K562 (cell line): Measurements from ENCODE around the gene DOLPP1. TPM values are rescaled to one million over a fixed set of nuclear protein-coding genes. Genes with fewer than 3 reads are reported as not detected.
A peak's percentile ranks its signal among the peaks of the same experiment; 100 is the strongest.
"Not testable (repeated sequence)": the region's sequence is repeated elsewhere in the genome, so short reads cannot be mapped to it uniquely, and the experiment has no call there.

Source experiments
- ATAC-seq: fragments of 200-7000 bp; cut with Tn5 transposase; 3 replicates; pipeline ENCODE4 v1.9.1; 2020; ENCODE audit warnings: moderate library complexity
- BruUV-seq: library from RNA; stranded (reverse); fragments of 400-500 nt; replicated peaks from 2 replicates; lab custom pipeline; 2021; lab: Mats Ljungman, UMichigan
- CTCF ChIA-PET: fragments of 300-600 bp; formaldehyde crosslinking; extraction: SDS; loops from one replicate; lab custom pipeline; 2021; ENCODE audit warnings: low intra/inter-chr PET ratio; lab: Yijun Ruan, JAX
- POLR2A ChIA-PET: fragments of 300-600, 350-650 bp; sonication (Branson Sonifier 250); formaldehyde crosslinking; extraction: SDS; loops from one replicate; lab custom pipeline; 2021; ENCODE audit warnings: antibody characterized with exemption, inconsistent platforms; lab: Yijun Ruan, JAX
- DNase-seq, 4 experiments: peaks; one replicate each; pipeline versions ENCODE4 v3.0.0 to v3.0.0-alpha.2; 2011 to 2018; ENCODE audit warnings: low spot score in 3 of 4, mixed read lengths in 3 of 4; ENCODE audit errors: extremely low read depth in 1 of 4
- FAIRE-seq: peaks from 2 replicates; lab custom pipeline; 2011; peaks lifted over from hg19 to GRCh38; lab: Jason Lieb, UNC
- H2AFZ ChIP-seq: 2 replicates; pipeline ENCODE4 v1.6.0; 2011; ENCODE audit warnings: low read depth, low read length, control low read depth, inconsistent platforms
- H3K27ac ChIP-seq: fragments of 200-600 bp; 3 replicates; pipeline ENCODE4 v1.8.0; 2011; ENCODE audit warnings: low read depth, mild to moderate bottlenecking, control low read depth, inconsistent platforms, low read length, moderate library complexity, mixed read lengths; ENCODE audit errors: extremely low read depth
- H3K27me3 ChIP-seq, 2 experiments: fragments of 300-600 bp in 1 of 2; 2 replicates in 1 of 2; 3 replicates in 1 of 2; pipeline versions ENCODE4 v1.6.0 to v1.8.0; 2011; ENCODE audit warnings: inconsistent platforms in 2 of 2, low read length in 2 of 2, mild to moderate bottlenecking in 1 of 2, mixed read lengths in 1 of 2, moderate library complexity in 1 of 2; ENCODE audit not compliant: control insufficient read depth in 2 of 2, insufficient read depth in 2 of 2
- H3K36me3 ChIP-seq: fragments of 300-600 bp; 3 replicates; pipeline ENCODE4 v1.8.0; 2011; ENCODE audit warnings: mild to moderate bottlenecking, low read length, inconsistent platforms; ENCODE audit not compliant: control insufficient read depth, insufficient read depth
- H3K4me1 ChIP-seq, 2 experiments: fragments of 200-600 bp in 1 of 2; replicated peaks in 1 of 2; 2 replicates in 1 of 2; 3 replicates in 1 of 2; pipeline versions ENCODE4 v1.5.1 to v1.8.0; 2011; ENCODE audit warnings: inconsistent platforms in 2 of 2, low read length in 2 of 2, mild to moderate bottlenecking in 1 of 2, mixed read lengths in 1 of 2, moderate library complexity in 1 of 2; ENCODE audit not compliant: control insufficient read depth in 2 of 2, insufficient read depth in 2 of 2
- H3K4me2 ChIP-seq: 2 replicates; pipeline ENCODE4 v1.6.1; 2011; ENCODE audit warnings: low read length, control low read depth, inconsistent platforms, mixed read lengths; ENCODE audit not compliant: insufficient read depth
- H3K4me3 ChIP-seq: fragments of 200-600 bp; sonication (generic), shearing (Covaris generic); 2 replicates; pipeline ENCODE4 v1.5.1; 2016; ENCODE audit warnings: control low read depth, inconsistent platforms
- H3K79me2 ChIP-seq: fragments of 200-600 bp; 3 replicates; pipeline ENCODE4 v1.8.0; 2011; ENCODE audit warnings: low read length, inconsistent platforms; ENCODE audit not compliant: control insufficient read depth, insufficient read depth
- H3K9ac ChIP-seq, 2 experiments: 2 replicates each; pipeline versions ENCODE4 v1.6.0 to v1.6.1; 2011; ENCODE audit warnings: low read depth in 2 of 2, low read length in 2 of 2, control low read depth in 1 of 2, inconsistent platforms in 1 of 2, mild to moderate bottlenecking in 1 of 2, mixed read lengths in 1 of 2; ENCODE audit not compliant: insufficient read depth in 1 of 2
- H3K9me1 ChIP-seq: one replicate; pipeline ENCODE4 v1.6.0; 2011; ENCODE audit warnings: inconsistent platforms, mild to moderate bottlenecking, low read length, moderate library complexity; ENCODE audit not compliant: control insufficient read depth, insufficient read depth
- H3K9me3 ChIP-seq: replicated peaks from 2 replicates; pipeline ENCODE4 v1.5.1; 2011; ENCODE audit warnings: low read depth, low read length, inconsistent platforms; ENCODE audit not compliant: control insufficient read depth, insufficient read depth
- H4K20me1 ChIP-seq: replicated peaks from 2 replicates; pipeline ENCODE4 v1.6.1; 2011; ENCODE audit warnings: low read length, inconsistent platforms, mixed read lengths; ENCODE audit not compliant: control insufficient read depth, insufficient read depth
- ZNF121 ChIP-seq: sonication (generic); formaldehyde crosslinking; conservative IDR thresholded peaks from 2 replicates; pipeline ENCODE4 v1.8.0; 2022; ENCODE audit warnings: missing genetic modification reagents
- ZSCAN32 ChIP-seq: fragments of 450-650 bp; formaldehyde crosslinking; IDR thresholded peaks from 2 replicates; pipeline ENCODE4 v1.4.0; 2020; ENCODE audit warnings: mild to moderate bottlenecking, moderate library complexity
- WGBS: fragments of 100-300 bp; shearing (Covaris generic); methylation state at CpG from one replicate; pipeline ENCODE4 v1.1.6; 2016; ENCODE audit warnings: low coverage, mixed read lengths; ENCODE audit not compliant: insufficient coverage; ENCODE audit errors: missing lambda C conversion rate; 5-methylcytosine and 5-hydroxymethylcytosine counted together
- in situ Hi-C: fragments of 300-500 bp; cut with MboI; formaldehyde crosslinking; loops from 4 replicates; pipeline ENCODE4 v1.15.0; 2018; ENCODE audit warnings: inconsistent platforms, mixed read lengths
- intact Hi-C: fragments of 100-400 bp; cut with micrococcal nuclease; formaldehyde crosslinking; loops from 2 replicates; pipeline ENCODE4 v1.14.2; 2022
- polyA plus RNA-seq, 8 experiments: library from polyadenylated mRNA; depleted of rRNA in 4 of 8; stranded (reverse) in 5 of 8; unstranded in 3 of 8; fragments of >200 nt; fragmentation: Nextera tagmentation in 2 of 8; fragmentation: Illumina TruSeq in 1 of 8; extraction: Ambion mirVana in 2 of 8; extraction: Trizol in 1 of 8; gene quantifications; 2 replicates each; pipeline versions ENCODE4 v1.2.1 to v1.2.3, GENCODE V29; 2011 to 2014; ENCODE audit warnings: inconsistent platforms in 1 of 8, missing spikeins in 1 of 8
- total RNA-seq, 7 experiments: library from RNA; depleted of rRNA in 6 of 7; stranded (reverse); fragments of >200 nt in 6 of 7; fragmentation: Illumina TruSeq in 2 of 7; extraction: Trizol in 2 of 7; gene quantifications; 2 replicates each; pipeline versions ENCODE4 v1.2.1 to v1.2.3, GENCODE V29; 2011 to 2021; ENCODE audit warnings: low replicate concordance in 1 of 7

The DOLPP1 gene
- total and polyA plus RNA-seq, 9 of the 15 experiments (the other 6 are each of a cell fraction or from before 2014, with no cell fraction given) = 3.0 to 39.8 (median 30.5) TPM

DNA sequence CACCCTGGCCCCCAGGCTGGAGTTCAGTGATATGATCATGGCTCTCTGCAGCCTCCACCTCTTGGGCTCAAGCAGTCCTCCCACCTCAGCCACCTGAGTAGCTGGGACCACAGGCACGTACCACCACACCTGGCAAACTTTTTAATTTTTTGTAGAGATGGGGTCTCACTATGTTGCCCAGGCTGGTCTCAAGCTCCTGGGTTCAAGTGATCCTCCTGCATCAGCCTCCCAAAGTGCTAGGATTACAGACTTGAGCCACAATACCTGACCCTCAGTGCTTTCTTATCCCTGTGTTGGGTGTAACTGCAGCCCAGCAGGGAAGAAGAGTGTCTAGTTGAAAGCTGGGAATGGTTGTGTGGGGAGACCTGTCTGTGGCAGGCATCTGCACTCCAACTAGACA, 41.2 kb downstream of the DOLPP1 start:
- BruUV-seq = no TSS peak
- ATAC-seq = no peak
- POLR2A ChIA-PET = interaction anchor here (5.2 kb wide), 1 partner anchor 8 kb away, joined by 35 read pairs; no protein-coding TSS in a partner anchor
- DNase-seq = no peak
- no peak overlapping the region for H3K4me2 ChIP-seq
- TF ChIP-seq ZSCAN32 (CRISPR knock-in tag) (no peak), ZNF121 (peak; percentile 71)
- H3K4me3 ChIP-seq = no peak overlapping the region
- H3K9me3 ChIP-seq = no peaks in the 10 kb centered on the region
- no peak for FAIRE-seq
- intact Hi-C loops = no loop called here
- H3K79me2 ChIP-seq = peaks cover 19% of the 10 kb centered on the region
- WGBS = 100% methylated on average over 1 of the region's 1 CpG
- H3K9ac ChIP-seq = no peak overlapping the region
- H2AFZ ChIP-seq = no peak overlapping the region
- in situ Hi-C loops = no loop called here
- H4K20me1 ChIP-seq = no peaks in the 10 kb centered on the region
- H3K9me1 ChIP-seq = no peaks in the 10 kb centered on the region
- peaks cover 55% of the 10 kb centered on the region for H3K36me3 ChIP-seq
- CTCF ChIA-PET = no interaction called here
- no peak overlapping the region for H3K27ac ChIP-seq
- H3K4me1 ChIP-seq = no peaks in the 10 kb centered on the region; a peak in 2 of 5 replicates
- no peaks in the 10 kb centered on the region for H3K27me3 ChIP-seq

DNA sequence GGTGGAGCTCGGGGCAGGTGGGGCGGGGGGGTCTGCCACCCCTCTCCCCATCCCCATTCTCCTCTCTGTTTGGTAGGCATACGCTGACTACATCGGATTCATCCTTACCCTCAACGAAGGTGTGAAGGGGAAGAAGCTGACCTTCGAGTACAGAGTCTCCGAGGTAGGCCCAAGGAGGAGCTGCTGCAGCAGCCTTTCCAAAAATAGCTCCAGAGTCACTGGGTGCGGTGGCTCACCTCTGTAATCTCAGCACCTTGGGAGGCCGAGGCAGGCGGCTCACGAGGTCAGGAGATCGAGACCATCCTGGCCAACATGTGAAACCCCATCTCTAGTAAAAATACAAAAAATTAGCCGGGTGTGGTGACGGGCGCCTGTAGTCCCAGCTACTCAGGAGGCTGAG, 42.1 kb downstream of the DOLPP1 start:
- intact Hi-C loops, H3K4me3 ChIP-seq, H2AFZ ChIP-seq, CTCF ChIA-PET, BruUV-seq, in situ Hi-C loops, H3K4me1 ChIP-seq, FAIRE-seq, ATAC-seq, H4K20me1 ChIP-seq, DNase-seq, H3K9ac ChIP-seq, H3K9me3 ChIP-seq, H3K27ac ChIP-seq, H3K27me3 ChIP-seq, H3K9me1 ChIP-seq, H3K4me2 ChIP-seq: not testable (repeated sequence)
- Histone ChIP-seq H3K79me2 (peaks cover 11% of the 10 kb centered on the region; the same call in 2 of the 3 replicates), H3K36me3 (peaks cover 63% of the 10 kb centered on the region)
- POLR2A ChIA-PET = interaction anchor here (0.9 to 5.2 kb wide), 2 partner anchors 9 to 16 kb away, joined by 4 to 35 read pairs; no protein-coding TSS in a partner anchor
- 91% methylated on average over 13 of the region's 15 CpGs for WGBS
